ENCODE data around the gene COPS9. TPM values are rescaled to one million over a fixed set of nuclear protein-coding genes. Genes with fewer than 3 reads are reported as not detected.

Gene COPS9
- total and polyA plus RNA-seq, 10 of the 15 experiments (the other 5 are each of a cell fraction or from before 2014, with no cell fraction given) = 80.8 to 419 (median 213) TPM

DNA sequence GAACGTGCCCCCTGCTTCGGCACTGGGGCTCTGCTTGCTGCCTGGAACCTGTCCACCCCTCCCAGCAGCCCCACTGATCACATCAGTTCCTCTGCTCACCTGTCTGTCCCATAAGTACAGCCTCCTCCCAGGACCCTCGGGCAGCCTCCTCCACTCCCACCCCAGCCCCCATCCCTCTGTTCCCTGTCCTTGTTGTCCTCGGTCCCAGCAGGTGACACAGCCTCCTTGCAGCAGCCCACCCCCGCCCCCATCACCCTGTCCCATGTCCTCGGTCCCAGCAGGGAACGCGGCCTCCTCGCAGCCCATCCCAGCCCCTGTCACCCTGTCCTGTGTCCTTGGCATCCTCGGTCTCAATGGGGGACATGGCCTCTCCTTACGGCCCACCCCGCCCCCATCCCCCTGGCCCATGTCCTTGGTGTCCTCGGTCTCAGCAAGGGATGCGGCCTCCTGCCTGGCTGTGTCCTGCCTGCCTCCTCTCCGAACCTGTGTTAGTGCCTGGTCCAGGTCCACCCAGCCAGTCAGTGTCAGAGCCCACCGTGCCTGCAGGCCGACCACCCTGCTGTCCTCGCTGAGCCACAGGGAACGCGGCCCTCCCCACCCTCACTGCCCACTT, 8.7 kb upstream of the COPS9 start:
- no peaks in the 10 kb centered on the region for H3K79me2 ChIP-seq (ENCODE audit: control insufficient read depth, insufficient read depth, low read length)
- 20% methylated on average over 12 of the region's 20 CpGs for WGBS (ENCODE audit: insufficient coverage, insufficient replicate concordance, low lambda C conversion rate, missing lambda C conversion rate)

More for the DNA sequence above, 8.7 kb upstream of the COPS9 start:
- Histone ChIP-seq H3K4me1 (ENCODE audit: control insufficient read depth, insufficient read depth, low read length) (no peaks in the 10 kb centered on the region), H3K9ac (ENCODE audit: control insufficient read depth, insufficient read depth, low read length) (no peak overlapping the region), H3K4me3 (no peak overlapping the region), H4K20me1 (ENCODE audit: control insufficient read depth, insufficient read depth) (no peaks in the 10 kb centered on the region), H2AFZ (ENCODE audit: control insufficient read depth, low read depth, low read length) (no peak overlapping the region), H3K36me3 (ENCODE audit: control insufficient read depth in 2 of 2, insufficient read depth in 2 of 2, low read length in 1 of 2) (no peaks in the 10 kb centered on the region), H3K27me3 (replicated peaks in 1 of 2; ENCODE audit: control insufficient read depth in 2 of 2, insufficient read depth in 2 of 2, low read length in 1 of 2) (peaks cover 0 to 2% of the 10 kb centered on the region in 2 experiments; a peak in 2 of 4 replicates), H3K4me2 (ENCODE audit: control insufficient read depth, insufficient read depth) (no peak overlapping the region), H3K27ac (ENCODE audit: control insufficient read depth, insufficient read depth) (no peak overlapping the region), H3K9me3 (replicated peaks; ENCODE audit: control insufficient read depth, insufficient read depth, low read length) (no peaks in the 10 kb centered on the region; the same call in 2 of the 3 replicates)
- no peak for ATAC-seq
- RAD21 ChIA-PET (ENCODE audit: unreplicated experiment) = interaction anchor here (1.3 kb wide), 1 partner anchor 84 kb away, joined by 8 read pairs; no protein-coding TSS in a partner anchor
- TF ChIP-seq RAD21 (IDR thresholded peaks at IDR 0.05; ENCODE audit: insufficient read depth, low read depth, low read length) (no peak), RELA (IDR thresholded peaks at IDR 0.05; ENCODE audit: borderline replicate concordance, partially characterized antibody) (no peak), POLR2AphosphoS2 (IDR thresholded peaks at IDR 0.05; ENCODE audit: low read depth, low read length) (no peak), BCL11A (IDR thresholded peaks at IDR 0.05; ENCODE audit: low read depth, low read length) (no peak), HCFC1 (IDR thresholded peaks at IDR 0.05; ENCODE audit: low read length) (no peak), ESRRA (IDR thresholded peaks at IDR 0.05; ENCODE audit: low read length) (no peak), SRF (IDR thresholded peaks at IDR 0.05; ENCODE audit: low read depth in 2 of 2, low read length in 2 of 2) (no peak), ZZZ3 (IDR thresholded peaks at IDR 0.05; ENCODE audit: control insufficient read depth, insufficient read length, low read depth) (no peak), MTA2 (IDR thresholded peaks at IDR 0.05; ENCODE audit: low read depth) (no peak), SMARCA5 (IDR thresholded peaks at IDR 0.05) (no peak), KDM1A (IDR thresholded peaks at IDR 0.05; ENCODE audit: borderline replicate concordance) (no peak)
- TF ChIP-seq, protein P1, sequence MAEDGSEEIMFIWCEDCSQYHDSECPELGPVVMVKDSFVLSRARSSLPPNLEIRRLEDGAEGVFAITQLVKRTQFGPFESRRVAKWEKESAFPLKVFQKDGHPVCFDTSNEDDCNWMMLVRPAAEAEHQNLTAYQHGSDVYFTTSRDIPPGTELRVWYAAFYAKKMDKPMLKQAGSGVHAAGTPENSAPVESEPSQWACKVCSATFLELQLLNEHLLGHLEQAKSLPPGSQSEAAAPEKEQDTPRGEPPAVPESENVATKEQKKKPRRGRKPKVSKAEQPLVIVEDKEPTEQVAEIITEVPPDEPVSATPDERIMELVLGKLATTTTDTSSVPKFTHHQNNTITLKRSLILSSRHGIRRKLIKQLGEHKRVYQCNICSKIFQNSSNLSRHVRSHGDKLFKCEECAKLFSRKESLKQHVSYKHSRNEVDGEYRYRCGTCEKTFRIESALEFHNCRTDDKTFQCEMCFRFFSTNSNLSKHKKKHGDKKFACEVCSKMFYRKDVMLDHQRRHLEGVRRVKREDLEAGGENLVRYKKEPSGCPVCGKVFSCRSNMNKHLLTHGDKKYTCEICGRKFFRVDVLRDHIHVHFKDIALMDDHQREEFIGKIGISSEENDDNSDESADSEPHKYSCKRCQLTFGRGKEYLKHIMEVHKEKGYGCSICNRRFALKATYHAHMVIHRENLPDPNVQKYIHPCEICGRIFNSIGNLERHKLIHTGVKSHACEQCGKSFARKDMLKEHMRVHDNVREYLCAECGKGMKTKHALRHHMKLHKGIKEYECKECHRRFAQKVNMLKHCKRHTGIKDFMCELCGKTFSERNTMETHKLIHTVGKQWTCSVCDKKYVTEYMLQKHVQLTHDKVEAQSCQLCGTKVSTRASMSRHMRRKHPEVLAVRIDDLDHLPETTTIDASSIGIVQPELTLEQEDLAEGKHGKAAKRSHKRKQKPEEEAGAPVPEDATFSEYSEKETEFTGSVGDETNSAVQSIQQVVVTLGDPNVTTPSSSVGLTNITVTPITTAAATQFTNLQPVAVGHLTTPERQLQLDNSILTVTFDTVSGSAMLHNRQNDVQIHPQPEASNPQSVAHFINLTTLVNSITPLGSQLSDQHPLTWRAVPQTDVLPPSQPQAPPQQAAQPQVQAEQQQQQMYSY (CRISPR knock-in tag; IDR thresholded peaks at IDR 0.05) = no peak
- TF ChIP-seq, protein P2, sequence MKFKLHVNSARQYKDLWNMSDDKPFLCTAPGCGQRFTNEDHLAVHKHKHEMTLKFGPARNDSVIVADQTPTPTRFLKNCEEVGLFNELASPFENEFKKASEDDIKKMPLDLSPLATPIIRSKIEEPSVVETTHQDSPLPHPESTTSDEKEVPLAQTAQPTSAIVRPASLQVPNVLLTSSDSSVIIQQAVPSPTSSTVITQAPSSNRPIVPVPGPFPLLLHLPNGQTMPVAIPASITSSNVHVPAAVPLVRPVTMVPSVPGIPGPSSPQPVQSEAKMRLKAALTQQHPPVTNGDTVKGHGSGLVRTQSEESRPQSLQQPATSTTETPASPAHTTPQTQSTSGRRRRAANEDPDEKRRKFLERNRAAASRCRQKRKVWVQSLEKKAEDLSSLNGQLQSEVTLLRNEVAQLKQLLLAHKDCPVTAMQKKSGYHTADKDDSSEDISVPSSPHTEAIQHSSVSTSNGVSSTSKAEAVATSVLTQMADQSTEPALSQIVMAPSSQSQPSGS (IDR thresholded peaks at IDR 0.05; ENCODE audit: low read length) = no peak
- TF ChIP-seq, protein P3, sequence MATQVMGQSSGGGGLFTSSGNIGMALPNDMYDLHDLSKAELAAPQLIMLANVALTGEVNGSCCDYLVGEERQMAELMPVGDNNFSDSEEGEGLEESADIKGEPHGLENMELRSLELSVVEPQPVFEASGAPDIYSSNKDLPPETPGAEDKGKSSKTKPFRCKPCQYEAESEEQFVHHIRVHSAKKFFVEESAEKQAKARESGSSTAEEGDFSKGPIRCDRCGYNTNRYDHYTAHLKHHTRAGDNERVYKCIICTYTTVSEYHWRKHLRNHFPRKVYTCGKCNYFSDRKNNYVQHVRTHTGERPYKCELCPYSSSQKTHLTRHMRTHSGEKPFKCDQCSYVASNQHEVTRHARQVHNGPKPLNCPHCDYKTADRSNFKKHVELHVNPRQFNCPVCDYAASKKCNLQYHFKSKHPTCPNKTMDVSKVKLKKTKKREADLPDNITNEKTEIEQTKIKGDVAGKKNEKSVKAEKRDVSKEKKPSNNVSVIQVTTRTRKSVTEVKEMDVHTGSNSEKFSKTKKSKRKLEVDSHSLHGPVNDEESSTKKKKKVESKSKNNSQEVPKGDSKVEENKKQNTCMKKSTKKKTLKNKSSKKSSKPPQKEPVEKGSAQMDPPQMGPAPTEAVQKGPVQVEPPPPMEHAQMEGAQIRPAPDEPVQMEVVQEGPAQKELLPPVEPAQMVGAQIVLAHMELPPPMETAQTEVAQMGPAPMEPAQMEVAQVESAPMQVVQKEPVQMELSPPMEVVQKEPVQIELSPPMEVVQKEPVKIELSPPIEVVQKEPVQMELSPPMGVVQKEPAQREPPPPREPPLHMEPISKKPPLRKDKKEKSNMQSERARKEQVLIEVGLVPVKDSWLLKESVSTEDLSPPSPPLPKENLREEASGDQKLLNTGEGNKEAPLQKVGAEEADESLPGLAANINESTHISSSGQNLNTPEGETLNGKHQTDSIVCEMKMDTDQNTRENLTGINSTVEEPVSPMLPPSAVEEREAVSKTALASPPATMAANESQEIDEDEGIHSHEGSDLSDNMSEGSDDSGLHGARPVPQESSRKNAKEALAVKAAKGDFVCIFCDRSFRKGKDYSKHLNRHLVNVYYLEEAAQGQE (IDR thresholded peaks at IDR 0.05; ENCODE audit: low read depth, low read length) = no peak
- in situ Hi-C loops (cut with MboI) = loop anchor here (5.0 to 10.0 kb wide), 2 partner anchors 87 to 1110 kb away; no protein-coding TSS in a partner anchor
- SMC1A ChIA-PET (ENCODE audit: uncharacterized antibody, unreplicated experiment) = interaction anchor here (1.0 to 4.4 kb wide), 3 partner anchors 81 to 85 kb away, joined by 3 to 33 read pairs (median 3); no protein-coding TSS in a partner anchor
- CTCF ChIA-PET = interaction anchor here (0.8 to 6.1 kb wide), 5 partner anchors 81 to 1632 kb away, joined by 3 to 78 read pairs (median 6); no protein-coding TSS in a partner anchor
- no peak for DNase-seq (ENCODE audit: low read depth, low spot score)
- intact Hi-C loops (cut with micrococcal nuclease; ENCODE audit: unreplicated experiment) = loop anchor here (10.0 kb wide), 1 partner anchor 1110 kb away; no protein-coding TSS in a partner anchor
- no TSS peak for BruUV-seq (replicated peaks)
- POLR2A ChIA-PET = no interaction called here
- FAIRE-seq = no peak
